ENCODE data around the gene MCC. TPM values are rescaled to one million over a fixed set of nuclear protein-coding genes. Genes with fewer than 3 reads are reported as not detected.

Gene MCC
- total RNA-seq, 1 donor from 2014 or later = 26.9 TPM

DNA sequence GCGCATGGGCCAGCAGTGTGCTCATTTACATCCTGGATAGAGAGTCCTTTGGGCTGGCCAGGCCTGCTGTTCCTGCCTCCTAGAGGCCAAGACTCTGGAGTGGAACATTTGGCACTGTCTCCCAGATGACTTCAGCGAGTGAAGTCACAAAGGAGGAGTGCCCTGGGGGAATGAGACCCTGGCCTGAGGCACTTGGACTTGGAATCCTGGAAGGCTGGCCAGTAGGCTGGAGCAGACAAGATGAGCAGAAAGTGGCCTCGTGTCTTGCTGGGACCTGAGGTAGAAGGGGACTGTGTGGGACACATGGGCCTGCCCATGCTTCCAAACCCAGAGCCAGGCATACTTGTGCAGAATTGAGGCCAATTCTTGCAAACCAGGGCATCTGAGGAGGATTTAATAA, 53.4 kb downstream of the MCC start, which contains the start of gene TSSK1B:
Gene TSSK1B (minus strand): TSS at position 101 of the 400 bp plus-strand sequence. CDS start 150 bp downstream, outside the sequence.
- no peak within 1 kb of the TSS for H2AFZ ChIP-seq (ENCODE audit: low read depth, low read length)
- FAIRE-seq (no peak), DNase-seq (ENCODE audit: low read depth) (no peak)
- no peak within 1 kb of the TSS for H3K27ac ChIP-seq (ENCODE audit: low read depth, low read length)
- Mint-ChIP-seq H3K4me3 (ENCODE audit: unreplicated experiment) (no peak within 1 kb of the TSS), H3K9me3 (ENCODE audit: unreplicated experiment) (peaks cover 2% of the 10 kb centered on the region), H3K4me1 (ENCODE audit: low read depth, unreplicated experiment) (no peaks in the 10 kb centered on the region), H3K27me3 (ENCODE audit: low read depth, unreplicated experiment) (no peaks in the 10 kb centered on the region), H3K36me3 (ENCODE audit: low read depth, unreplicated experiment) (peaks cover 11% of the 10 kb centered on the region), H3K27ac (ENCODE audit: unreplicated experiment) (no peak within 1 kb of the TSS)
- H3K4me3 ChIP-seq (ENCODE audit: insufficient read depth, low read depth, low read length) = no peak within 1 kb of the TSS
- no peaks in the 10 kb centered on the region for H3K4me1 ChIP-seq (ENCODE audit: insufficient read depth, low read length)
- H3K4me2 ChIP-seq (ENCODE audit: low read length) = no peak within 1 kb of the TSS
- H3K9me3 ChIP-seq (ENCODE audit: insufficient read depth, low read depth, low read length) = no peaks in the 10 kb centered on the region
- H3K79me2 ChIP-seq (ENCODE audit: insufficient read depth, low read length) = no peaks in the 10 kb centered on the region
- no peaks in the 10 kb centered on the region for H3K36me3 ChIP-seq (ENCODE audit: insufficient read depth, low read length)
- H3K9ac ChIP-seq (ENCODE audit: low read length) = no peak within 1 kb of the TSS
- H3K27me3 ChIP-seq (ENCODE audit: insufficient read depth, low read length) = no peaks in the 10 kb centered on the region
- no peak for TF ChIP-seq EZH2 (IDR thresholded peaks at IDR 0.05; ENCODE audit: insufficient read depth, low read length)
- TF ChIP-seq, protein P1, sequence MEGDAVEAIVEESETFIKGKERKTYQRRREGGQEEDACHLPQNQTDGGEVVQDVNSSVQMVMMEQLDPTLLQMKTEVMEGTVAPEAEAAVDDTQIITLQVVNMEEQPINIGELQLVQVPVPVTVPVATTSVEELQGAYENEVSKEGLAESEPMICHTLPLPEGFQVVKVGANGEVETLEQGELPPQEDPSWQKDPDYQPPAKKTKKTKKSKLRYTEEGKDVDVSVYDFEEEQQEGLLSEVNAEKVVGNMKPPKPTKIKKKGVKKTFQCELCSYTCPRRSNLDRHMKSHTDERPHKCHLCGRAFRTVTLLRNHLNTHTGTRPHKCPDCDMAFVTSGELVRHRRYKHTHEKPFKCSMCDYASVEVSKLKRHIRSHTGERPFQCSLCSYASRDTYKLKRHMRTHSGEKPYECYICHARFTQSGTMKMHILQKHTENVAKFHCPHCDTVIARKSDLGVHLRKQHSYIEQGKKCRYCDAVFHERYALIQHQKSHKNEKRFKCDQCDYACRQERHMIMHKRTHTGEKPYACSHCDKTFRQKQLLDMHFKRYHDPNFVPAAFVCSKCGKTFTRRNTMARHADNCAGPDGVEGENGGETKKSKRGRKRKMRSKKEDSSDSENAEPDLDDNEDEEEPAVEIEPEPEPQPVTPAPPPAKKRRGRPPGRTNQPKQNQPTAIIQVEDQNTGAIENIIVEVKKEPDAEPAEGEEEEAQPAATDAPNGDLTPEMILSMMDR (IDR thresholded peaks at IDR 0.05; ENCODE audit: insufficient read depth, low read depth, low read length) = no peak
- H4K20me1 ChIP-seq (ENCODE audit: insufficient read depth, low read length) = no peaks in the 10 kb centered on the region

- H3K27ac Mint-ChIP-seq (ENCODE audit: unreplicated experiment) = no peak overlapping the region
- no peak overlapping the region for H3K4me2 ChIP-seq (ENCODE audit: low read length)
- H3K27me3 Mint-ChIP-seq (ENCODE audit: low read depth, unreplicated experiment) = no peaks in the 10 kb centered on the region
- no peaks in the 10 kb centered on the region for H3K9me3 ChIP-seq (ENCODE audit: insufficient read depth, low read depth, low read length)
- no peaks in the 10 kb centered on the region for H4K20me1 ChIP-seq (ENCODE audit: insufficient read depth, low read length)
- H3K27ac ChIP-seq (ENCODE audit: low read depth, low read length) = no peak overlapping the region
- no peak overlapping the region for H3K4me3 ChIP-seq (ENCODE audit: insufficient read depth, low read depth, low read length)
- no peak overlapping the region for H3K9ac ChIP-seq (ENCODE audit: low read length)
- no peaks in the 10 kb centered on the region for H3K4me1 ChIP-seq (ENCODE audit: insufficient read depth, low read length)
- H3K4me1 Mint-ChIP-seq (ENCODE audit: low read depth, unreplicated experiment) = no peaks in the 10 kb centered on the region
- no peak overlapping the region for H2AFZ ChIP-seq (ENCODE audit: low read depth, low read length)
- no peak for FAIRE-seq
- H3K4me3 Mint-ChIP-seq (ENCODE audit: unreplicated experiment) = no peak overlapping the region
- peaks cover 2% of the 10 kb centered on the region for H3K9me3 Mint-ChIP-seq (ENCODE audit: unreplicated experiment)
- no peaks in the 10 kb centered on the region for H3K79me2 ChIP-seq (ENCODE audit: insufficient read depth, low read length)
- no peaks in the 10 kb centered on the region for H3K36me3 ChIP-seq (ENCODE audit: insufficient read depth, low read length)
- peaks cover 11% of the 10 kb centered on the region for H3K36me3 Mint-ChIP-seq (ENCODE audit: low read depth, unreplicated experiment)
- no peak for TF ChIP-seq EZH2 (IDR thresholded peaks at IDR 0.05; ENCODE audit: insufficient read depth, low read length)
- TF ChIP-seq, protein P1 (IDR thresholded peaks at IDR 0.05; ENCODE audit: insufficient read depth, low read depth, low read length) = no peak
- no peaks in the 10 kb centered on the region for H3K27me3 ChIP-seq (ENCODE audit: insufficient read depth, low read length)
- no peak for DNase-seq (ENCODE audit: low read depth)
Measured at GRCh38 chr5:113433862-113434612, 54.2 kb downstream of the MCC start.

DNA sequence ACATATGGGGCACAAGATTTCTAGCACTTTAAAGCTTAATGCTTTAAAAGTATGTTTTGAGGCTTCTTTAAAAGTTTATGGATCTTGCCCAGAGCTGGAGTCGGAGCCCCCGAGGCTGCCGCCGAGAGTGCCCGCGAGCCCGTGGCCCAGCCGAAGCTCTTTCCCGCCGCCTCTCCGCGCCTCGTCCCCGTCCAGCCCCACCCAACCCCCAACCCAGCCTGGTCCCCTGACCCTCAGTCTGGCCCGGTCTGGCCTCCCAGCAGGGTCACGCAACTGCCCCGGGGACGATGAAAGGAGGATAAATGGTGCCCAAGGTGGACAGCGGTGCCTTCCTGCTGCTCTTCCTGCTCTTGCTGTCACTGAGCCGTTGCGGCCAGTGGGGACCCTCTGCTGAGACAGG, 55.2 kb downstream of the MCC start:
- no peaks in the 10 kb centered on the region for H4K20me1 ChIP-seq (ENCODE audit: insufficient read depth, low read length)
- no peaks in the 10 kb centered on the region for H3K9me3 ChIP-seq (ENCODE audit: insufficient read depth, low read depth, low read length)
- no peak for FAIRE-seq
- H3K4me3 Mint-ChIP-seq (ENCODE audit: unreplicated experiment) = no peak overlapping the region
- H3K27me3 ChIP-seq (ENCODE audit: insufficient read depth, low read length) = no peaks in the 10 kb centered on the region
- H2AFZ ChIP-seq (ENCODE audit: low read depth, low read length) = no peak overlapping the region
- DNase-seq (ENCODE audit: low read depth) = no peak
- no peak overlapping the region for H3K27ac Mint-ChIP-seq (ENCODE audit: unreplicated experiment)
- H3K27ac ChIP-seq (ENCODE audit: low read depth, low read length) = no peak overlapping the region
- H3K4me1 ChIP-seq (ENCODE audit: insufficient read depth, low read length) = no peaks in the 10 kb centered on the region
- H3K79me2 ChIP-seq (ENCODE audit: insufficient read depth, low read length) = no peaks in the 10 kb centered on the region
- no peak overlapping the region for H3K9ac ChIP-seq (ENCODE audit: low read length)
- TF ChIP-seq, protein P1 (IDR thresholded peaks at IDR 0.05; ENCODE audit: insufficient read depth, low read depth, low read length) = no peak
- TF ChIP-seq EZH2 (IDR thresholded peaks at IDR 0.05; ENCODE audit: insufficient read depth, low read length) = no peak
- no peak overlapping the region for H3K4me3 ChIP-seq (ENCODE audit: insufficient read depth, low read depth, low read length)
- peaks cover 2% of the 10 kb centered on the region for H3K9me3 Mint-ChIP-seq (ENCODE audit: unreplicated experiment)
- no peaks in the 10 kb centered on the region for H3K27me3 Mint-ChIP-seq (ENCODE audit: low read depth, unreplicated experiment)
- H3K4me1 Mint-ChIP-seq (ENCODE audit: low read depth, unreplicated experiment) = no peaks in the 10 kb centered on the region
- no peak overlapping the region for H3K4me2 ChIP-seq (ENCODE audit: low read length)
- peaks cover 11% of the 10 kb centered on the region for H3K36me3 Mint-ChIP-seq (ENCODE audit: low read depth, unreplicated experiment)
- H3K36me3 ChIP-seq (ENCODE audit: insufficient read depth, low read length) = no peaks in the 10 kb centered on the region
